GM18907 (cell line): Measurements from ENCODE around the gene MYO1D.
A peak's percentile ranks its signal among the peaks of the same experiment; 100 is the strongest.

ENCODE experiments used
- ATAC-seq: cut with Tn5 transposase; IDR thresholded peaks from one replicate; pipeline ENCODE4 v1.9.1; 2021; ENCODE audit warnings: mild to moderate bottlenecking, moderate library complexity; ENCODE audit not compliant: unreplicated experiment

Gene MYO1D

DNA sequence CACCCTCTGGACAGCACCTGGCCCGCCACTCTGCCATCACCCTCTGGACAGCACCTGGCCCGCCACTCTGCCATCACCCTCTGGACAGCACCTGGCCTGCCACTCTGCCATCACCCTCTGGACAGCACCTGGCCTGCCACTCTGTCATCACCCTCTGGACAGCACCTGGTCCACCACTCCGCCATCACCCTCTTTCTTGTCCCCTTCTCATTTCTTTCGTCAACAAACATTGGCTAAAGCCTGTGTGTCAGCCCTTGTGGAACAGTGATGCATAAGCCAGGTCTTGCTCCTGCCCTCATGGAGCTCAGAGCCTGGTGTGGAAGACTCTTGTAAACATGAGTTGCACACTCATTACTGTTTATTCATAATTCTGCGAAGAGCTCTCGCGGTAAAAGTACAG is 358.9 kb downstream of the MYO1D start:
- no peak for ATAC-seq

DNA sequence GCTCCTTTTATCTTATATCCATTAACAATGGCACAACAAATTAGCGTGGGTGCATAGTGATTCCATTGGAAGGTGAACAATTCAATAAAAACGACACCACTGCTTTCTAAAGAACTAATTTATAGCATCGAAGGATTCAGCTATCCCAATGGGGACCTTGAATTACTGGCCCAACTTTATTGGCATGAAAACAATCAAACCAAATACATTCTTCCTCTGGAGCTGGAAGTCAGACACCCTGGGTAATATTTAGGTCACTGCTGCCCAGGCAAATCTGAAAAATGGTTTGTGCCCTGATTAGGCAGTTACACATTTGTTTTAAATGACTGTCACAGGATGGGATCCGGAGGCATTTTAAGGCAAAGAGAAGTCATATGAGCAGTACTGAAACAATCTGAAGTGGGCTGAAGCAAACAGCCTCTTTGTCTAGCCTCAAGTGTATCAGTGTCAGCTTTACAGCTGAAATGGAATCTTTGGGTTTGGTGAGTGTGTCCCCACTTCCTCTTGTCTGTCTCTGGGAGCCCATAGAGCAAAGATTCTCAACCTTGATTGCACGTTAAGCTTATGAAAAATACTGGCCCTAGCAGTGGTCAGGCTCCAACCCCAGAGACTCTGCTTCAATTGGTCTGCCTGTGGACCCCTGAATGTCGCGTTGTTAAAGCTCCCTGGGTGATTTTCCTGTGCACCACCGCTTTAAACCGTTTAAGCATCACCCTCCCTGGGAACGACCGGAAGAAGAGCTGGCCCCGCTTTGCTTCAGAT is 359.8 kb downstream of the MYO1D start:
- ATAC-seq: peak; percentile 38

DNA sequence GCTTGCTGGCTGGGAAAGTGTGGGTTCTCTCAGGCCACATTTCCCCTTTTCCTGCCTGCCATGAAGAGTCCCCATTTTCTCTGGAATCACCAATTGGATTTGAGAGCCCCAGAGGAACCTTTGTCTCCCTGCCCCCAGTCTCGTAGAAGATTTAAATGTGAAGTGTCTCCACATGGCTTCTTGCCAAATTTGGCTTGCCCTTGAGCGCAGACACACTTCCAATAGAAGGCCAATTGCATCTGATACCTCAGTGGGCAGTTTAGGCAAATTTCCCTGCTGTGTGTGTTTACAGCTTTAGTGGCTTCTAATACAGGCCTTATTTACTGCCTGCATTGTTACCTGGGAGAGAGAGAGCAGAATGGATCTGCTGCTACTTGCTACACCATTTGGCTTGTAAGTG is 360.5 kb downstream of the MYO1D start:
- ATAC-seq: no peak

DNA sequence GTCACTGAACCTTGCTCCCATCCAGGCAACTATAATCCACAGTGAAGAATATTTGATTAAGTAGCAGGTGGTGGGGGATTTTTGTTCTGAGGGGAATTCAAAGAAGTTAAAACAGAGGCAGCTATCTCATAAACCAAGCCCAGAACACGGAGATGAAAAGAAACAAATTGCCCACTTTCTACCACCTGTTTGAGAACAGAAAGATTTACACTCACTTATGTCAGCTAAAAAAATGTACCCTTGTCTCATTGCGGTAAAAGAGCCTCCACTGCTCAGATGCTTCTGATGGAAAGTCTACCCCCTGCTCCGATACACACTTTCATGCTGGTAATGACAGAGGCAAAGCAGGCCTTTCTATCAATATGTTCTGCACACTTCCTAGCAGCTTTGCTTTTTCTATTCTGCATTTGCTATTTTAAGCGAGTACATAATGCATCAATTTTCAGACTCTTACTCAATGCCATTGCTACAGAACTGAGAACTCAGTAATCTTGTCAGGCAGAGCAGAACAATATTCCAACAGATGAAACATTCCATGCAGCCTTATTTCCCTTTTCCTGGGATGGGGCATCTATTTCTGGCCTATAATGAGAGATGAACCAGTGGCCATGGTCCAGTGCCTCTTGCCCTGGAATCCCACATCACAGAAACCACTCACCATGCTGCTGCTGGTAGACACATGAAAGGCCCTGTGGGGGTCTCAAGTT is 361.1 kb downstream of the MYO1D start:
- peak; percentile 38 for ATAC-seq

DNA sequence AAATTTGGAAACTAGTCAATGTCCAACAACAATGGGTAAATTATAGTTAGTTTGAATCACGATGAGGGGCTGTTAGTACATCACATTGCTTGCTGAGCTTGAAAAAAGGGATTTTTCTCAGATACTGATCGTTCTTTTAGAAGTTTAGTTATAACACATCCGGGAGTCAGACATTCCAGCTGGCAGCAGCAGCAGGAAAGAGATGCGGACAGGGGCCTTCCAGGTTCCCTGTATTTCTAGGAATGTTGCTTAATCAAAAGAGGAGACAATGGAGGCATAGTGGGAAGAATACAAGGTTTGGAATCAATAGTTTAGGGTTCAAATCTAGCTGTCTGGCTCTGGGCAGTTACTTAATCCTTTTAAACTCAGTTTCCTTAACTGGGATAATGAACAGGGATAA is 362.3 kb downstream of the MYO1D start:
- ATAC-seq: no peak

DNA sequence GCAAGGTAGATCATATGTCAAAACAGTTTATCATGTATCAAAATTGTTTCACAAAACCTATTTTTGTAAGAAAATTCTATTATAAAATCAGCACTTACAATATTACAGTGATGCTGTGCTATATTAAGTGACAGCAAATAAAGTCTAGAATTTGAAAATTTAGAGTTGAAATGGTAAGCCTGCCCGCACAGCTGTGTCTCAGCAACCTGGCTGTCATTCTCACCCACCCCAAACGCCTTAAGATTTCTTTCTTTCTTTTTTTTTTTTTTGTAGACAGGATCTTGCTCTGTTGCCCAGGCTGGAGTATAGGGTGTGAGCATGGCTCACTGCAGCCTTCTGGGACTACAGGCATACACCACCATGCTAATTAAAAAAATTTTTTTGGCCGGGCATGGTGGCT is 363.3 kb downstream of the MYO1D start:
- ATAC-seq: no peak

DNA sequence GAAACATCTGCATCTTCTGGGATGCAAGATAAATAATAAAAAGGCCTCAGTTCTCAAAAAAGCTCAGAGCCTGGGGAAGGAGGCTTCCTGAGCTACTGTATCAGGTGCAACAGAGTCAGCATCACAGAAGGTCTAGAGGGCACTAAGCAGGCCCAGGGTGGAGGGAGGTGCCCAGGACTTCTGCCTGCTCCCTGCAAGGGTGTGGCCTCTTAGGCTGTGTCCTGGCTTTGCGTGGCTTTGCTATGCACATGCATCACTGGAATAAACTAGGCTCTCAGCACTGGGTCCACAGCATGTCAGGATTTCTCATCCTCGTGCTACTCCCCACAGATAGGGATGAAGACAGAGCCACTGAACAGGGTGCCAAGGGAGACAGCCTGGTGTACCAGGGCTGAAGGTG is 364.6 kb downstream of the MYO1D start:
- ATAC-seq: no peak

DNA sequence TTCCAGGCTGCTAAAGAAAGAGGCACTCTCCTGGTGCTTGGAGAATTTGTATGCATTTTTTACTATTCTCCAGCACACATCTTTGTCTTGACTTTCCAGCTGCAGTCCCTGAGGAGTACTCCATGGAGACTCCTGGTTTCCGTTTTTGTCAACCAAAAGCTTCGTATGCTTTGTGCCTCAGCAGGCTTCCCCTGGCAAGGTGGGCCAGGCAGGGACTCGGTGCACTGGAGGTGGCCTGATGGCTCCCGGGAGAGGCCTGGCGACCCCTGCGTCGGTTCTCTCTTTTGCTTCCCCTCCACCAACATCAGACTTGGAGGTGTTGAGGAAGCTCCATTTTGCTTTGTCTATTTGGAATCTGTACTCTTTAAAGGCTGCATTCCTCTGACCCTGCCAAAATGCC is 366.5 kb downstream of the MYO1D start:
- ATAC-seq: no peak

DNA sequence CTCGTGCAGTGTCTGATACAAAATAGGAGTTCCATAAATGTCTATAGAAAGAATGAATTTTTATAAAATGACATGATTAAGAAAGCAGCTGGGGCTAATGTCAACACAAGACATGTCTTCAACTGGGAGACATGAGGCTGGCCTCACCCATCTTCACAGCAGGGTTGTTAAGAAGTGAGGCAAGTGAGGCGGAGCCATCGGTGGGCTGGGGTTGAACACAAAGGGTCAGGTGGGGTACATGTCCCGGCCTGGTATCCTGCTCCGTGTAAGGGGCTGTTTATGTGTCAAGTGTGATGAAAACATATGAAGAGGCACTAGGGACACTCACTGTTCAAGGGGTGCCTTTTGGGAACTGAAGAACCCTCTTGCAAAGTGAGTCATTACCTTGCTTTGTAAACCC is 368.0 kb downstream of the MYO1D start:
- ATAC-seq: no peak

DNA sequence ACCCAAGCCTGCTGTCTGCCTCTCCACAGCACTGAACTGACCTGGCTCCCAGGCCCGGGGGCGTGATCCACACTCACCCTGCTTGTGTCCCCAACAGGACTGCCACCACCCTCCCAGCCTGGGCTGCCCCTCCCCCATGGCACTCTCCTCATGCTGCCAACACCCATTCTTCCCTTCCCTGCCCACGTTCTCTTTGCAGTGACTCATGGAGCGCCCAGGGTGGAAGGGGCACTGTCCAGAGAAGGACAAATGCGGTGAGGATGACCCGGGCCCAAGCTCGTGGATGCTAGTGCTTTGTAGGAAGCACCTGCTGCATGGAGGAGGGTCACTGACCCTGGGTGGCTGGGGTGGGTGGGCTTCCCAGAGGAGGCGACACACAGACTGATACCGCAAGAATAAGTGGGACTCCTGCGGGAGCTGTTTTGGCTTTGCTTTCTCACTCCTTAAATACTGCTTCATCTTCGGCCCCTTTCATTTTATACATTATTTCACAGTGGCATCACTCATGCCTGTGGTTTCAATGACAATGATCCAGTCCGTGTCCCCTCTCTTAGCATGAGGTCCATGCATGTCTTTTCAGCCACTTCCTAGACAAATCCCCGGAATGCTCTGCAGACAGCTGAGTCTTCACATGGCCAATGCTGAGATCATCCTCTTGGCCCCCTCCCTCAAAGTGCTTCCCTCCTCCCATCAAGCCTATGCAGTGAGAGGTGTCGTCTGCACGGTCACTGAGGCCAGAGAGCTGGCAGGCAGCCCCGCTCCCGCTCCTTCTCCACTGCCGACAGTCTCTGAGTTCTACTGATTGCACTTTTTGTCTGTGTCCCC is 372.5 kb downstream of the MYO1D start:
- no peak for ATAC-seq

DNA sequence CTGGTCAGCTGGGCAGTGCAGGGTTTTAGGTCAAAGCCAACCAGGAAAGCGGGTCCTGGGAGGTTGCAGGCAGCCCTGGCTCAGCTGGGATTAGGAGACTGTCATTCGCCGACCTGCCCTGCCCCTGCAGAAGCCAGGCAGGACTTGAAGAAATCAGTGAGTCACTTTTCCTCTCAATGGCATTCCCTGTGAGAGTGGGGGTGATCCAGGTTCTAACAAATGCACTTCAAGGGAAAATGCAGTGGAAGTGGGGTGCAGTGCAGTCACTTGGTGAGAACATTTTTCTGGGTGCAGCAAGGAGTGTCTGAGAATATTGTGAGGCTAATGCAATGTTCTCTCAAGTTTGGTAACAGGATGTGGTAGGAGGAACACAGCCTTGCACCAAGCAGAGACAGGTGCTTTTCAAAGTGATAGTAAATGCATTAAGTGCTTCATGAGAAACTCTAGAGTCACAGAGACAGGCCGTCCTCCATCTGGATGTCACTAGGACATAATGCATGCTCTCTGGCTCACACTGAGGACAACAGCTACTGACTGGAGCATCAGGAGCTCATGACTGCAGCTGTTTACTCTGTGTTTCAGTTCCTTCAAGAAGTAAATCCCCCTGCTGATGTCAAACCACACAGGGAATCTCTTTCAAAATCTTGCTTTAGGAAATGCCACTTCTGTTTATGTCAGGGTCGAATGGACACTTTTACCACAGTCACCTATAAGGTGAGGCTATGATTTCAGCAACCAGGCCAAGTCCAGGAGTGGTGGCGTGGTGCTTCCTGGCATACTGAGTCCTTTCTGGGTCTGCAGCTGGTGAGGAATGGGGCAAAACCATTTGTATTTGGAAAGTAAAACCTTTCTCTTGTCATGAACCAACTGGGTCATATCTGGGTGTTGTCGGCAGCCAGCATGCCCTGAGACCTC is 373.4 kb downstream of the MYO1D start:
- ATAC-seq: peak; percentile 89

DNA sequence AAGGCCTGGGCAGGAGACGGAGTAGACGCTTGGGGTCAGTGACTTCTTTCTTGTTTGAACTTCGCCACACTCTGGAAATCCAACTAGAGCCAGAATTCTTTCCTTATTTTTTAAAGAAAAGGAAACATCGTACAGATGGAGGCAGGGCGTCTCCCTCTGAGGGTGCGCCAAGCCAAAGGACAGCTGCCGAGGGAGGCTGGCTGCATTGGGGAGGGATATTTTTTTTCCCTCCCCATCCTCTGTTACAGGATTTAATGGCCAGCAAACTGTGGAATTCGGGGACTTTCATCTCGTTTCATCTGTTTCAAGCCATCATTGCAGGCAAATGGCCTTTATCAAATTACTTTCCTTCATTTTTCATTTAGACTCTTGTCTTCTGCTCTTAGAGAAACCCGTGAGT is 374.2 kb downstream of the MYO1D start:
- ATAC-seq: no peak

DNA sequence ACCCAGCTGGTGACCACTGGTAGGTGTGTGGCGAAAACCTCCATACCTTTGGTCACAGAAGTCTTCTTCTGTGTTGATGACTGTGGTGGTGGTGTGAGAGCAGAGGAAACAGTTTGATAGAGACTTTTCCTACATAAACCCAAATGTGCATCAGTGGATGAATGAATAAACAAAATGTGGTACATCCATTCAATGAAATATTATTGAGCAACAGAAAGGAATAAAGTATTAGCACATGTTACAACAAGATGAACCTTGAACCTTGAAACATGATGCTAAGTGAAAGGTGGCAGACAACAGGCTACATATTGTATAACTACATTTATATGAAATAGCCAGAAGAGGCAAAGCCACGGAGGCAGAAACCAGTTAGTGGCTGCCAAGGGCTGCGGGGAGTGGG is 374.9 kb downstream of the MYO1D start:
- no peak for ATAC-seq

DNA sequence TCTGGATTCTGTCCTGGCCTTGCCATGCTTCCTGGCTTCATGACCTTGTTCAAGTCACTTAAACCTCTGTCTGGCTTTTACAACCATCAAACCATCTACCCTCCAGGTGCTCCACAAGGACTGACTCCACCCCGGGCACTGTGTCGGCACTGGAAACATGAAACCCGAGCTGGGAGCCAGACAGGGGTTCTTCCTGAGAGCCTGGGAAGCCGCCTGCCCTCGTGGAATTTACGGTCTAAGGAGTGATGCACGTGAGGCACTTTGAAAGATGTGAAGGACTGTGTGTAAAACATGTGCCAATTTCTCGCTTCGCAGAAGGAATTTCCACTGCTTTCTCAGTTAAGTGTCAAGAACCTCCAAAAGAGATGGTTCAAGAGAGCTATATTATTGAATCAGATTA is 378.5 kb downstream of the MYO1D start:
- no peak for ATAC-seq

DNA sequence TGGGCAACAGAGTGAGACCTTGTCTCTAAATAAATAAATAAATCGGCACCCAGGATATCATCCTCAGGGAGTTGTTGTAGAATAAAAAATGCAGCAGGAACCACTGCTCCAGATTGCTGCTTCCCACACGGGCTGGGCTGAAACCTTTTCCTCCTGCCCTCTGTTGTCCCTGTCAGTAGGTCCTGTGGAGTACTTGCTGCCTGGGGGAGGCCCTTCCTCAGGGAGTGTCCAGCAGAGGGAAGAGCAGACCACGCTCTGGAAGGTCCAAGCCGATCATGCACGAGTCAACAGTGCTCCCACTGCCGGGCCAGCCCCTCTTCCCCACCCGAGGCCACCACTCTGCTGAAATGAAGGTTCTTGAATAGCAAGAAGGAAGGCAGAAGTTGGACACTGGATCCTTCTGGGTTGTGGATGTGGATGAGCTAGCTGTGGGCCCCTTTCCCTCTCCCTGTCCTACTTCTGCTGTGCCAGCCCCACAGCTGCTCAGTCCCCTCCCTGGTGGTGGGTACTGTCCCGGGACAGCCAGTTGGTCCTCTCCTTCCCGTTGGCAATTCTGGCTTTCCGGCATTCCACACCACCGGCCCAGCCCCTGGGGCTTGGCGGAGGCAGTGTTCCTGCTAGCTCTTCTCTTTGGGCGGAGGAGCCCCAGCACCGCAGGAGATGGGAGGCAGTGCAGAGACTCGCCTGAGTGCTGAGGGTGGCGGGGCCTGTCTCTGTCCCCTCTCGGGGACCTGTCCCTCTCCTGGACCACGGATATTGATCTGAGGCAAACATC is 379.3 kb downstream of the MYO1D start:
- ATAC-seq: no peak

DNA sequence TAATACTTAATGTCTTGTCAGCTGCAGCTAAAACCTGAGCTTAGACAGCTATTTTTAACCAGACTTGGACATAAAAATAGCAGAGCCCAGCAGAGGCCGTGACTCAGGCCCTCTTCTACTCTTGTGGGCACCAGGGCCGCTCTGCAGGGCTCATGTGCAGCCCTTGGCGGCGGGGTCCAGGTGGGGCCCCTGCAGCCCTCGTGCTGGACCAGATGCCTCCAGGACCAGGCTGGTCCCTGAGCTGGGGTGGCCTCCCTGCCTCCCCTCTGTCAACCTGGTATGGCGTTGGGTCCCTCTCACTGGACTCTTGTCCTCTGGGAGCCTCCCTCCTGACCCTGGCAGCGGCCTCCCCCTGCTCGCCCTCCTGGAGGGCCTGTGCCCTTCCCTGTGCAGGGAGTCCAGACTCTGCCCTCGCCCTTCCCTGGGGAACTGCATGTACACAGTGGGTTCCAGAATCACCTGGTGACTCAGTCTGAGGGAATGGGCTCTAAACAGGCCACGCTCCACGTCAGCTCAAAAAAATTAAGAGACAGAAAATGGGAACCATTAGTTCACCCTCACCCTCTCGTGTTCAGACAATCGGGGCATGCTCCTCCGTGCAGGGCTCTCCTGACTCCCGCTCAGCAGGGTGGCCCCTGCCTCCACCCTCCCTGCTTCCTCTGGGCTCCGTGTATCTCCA is 380.4 kb downstream of the MYO1D start:
- no peak for ATAC-seq

DNA sequence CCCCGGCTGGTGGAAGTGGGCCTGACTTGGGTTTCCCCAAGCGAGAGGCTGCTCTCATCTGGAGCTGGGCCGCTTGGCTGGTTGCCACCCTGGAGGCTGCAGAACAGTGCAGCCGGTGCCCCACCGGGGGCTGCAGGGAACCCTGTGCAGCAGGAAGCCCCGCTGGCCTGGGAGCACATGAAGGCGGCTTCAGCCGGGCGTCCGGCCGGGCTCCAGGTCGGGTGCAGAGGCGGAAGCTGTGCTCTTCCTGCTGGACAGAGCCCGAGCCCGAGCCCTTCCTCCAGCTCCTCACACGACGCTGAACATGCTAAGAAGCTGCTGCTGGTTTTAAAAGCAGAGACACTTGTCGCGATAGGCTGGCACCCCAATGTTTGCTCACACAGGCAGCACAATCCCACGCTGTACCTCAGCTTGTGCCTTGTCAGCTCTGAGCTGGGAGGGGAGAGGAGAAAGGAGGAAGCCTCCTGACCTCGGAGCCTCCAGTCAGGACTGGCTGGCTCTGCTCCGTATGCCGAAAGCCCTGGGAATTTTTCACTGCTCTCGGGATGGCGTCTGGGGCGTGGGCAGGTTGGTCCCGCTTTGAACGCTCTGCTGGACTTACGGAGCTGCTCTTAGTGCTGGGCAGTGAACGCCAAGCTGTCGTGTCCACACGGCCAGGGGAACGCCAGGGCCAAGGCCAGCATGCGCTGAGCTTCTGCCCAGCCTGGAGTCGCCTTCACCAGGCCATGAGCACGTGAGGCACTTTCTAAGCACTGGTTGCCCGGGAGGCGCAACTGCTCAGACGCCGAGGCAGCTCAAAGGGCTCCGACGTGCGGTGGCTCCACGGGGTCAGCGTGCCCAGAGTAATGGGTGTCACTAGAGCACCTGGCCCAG is 381.3 kb downstream of the MYO1D start:
- no peak for ATAC-seq

DNA sequence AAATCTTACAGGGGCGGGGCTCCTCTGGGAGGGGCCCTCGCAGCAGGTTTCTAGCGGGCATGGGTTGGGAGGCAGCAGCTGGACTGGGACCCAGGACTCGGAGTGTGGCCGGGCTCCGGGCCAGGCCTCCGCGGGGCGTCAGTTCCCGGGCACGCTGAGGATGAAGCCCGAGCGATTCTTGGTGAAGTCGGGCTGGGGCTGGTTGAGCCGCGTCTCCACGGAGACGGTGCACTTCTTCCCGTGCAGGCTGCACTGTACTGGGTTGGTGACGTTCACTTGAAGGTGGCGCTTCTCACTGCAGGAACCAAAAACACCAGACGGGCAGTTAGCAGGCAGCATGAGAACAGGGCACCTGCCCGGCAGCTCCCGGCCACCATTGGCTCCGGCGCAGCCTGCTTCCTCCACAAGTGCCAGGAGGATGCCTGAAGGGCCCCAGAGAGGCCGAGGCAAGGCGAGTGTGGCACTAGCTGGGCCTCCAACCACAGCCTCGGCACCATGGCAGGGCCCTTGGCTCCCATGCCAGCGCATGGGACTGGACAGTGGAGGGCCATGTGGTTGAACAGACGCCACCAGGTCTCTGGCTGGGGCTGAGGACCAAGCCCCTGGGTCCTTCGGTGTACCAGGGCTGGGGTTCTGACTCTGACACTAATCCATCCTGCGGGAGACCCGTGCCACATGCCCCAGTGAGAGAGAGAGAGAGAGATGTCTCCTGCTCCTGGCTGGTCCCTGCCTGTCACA is 382.1 kb downstream of the MYO1D start:
- no peak for ATAC-seq
